KMS-11 (cell line): ENCODE measurements around the gene SYTL1.

Experiments used
- H2AFZ ChIP-seq: fragments of 200-600 bp; sonication (generic); 2 replicates; pipeline ENCODE4 v1.6.1; 2016; ENCODE audit warnings: antibody characterized with exemption, mixed run types, low read depth
- H3K27ac ChIP-seq: fragments of 200-600 bp; sonication (generic); 2 replicates; pipeline ENCODE4 v1.6.1; 2016; ENCODE audit warnings: mild to moderate bottlenecking, mixed run types
- H3K27me3 ChIP-seq: fragments of 200-600 bp; sonication (generic); 2 replicates; pipeline ENCODE4 v1.6.1; 2017; ENCODE audit warnings: mild to moderate bottlenecking, low read depth, mixed run types, moderate library complexity; ENCODE audit not compliant: insufficient read depth
- H3K36me3 ChIP-seq: fragments of 200-600 bp; sonication (generic); 2 replicates; pipeline ENCODE4 v1.6.1; 2017; ENCODE audit warnings: mild to moderate bottlenecking, mixed run types; ENCODE audit not compliant: insufficient read depth
- H3K4me1 ChIP-seq: fragments of 200-600 bp; sonication (generic); 2 replicates; pipeline ENCODE4 v1.6.1; 2016; ENCODE audit warnings: mild to moderate bottlenecking, low read depth, mixed run types; ENCODE audit not compliant: poor library complexity, severe bottlenecking
- H3K4me2 ChIP-seq: fragments of 200-600 bp; sonication (generic); 2 replicates; pipeline ENCODE4 v1.7.0; 2016; ENCODE audit warnings: mild to moderate bottlenecking, mixed run types
- H3K4me3 ChIP-seq: fragments of 200-600 bp; sonication (generic); IDR thresholded peaks from 2 replicates; pipeline ENCODE4 v1.6.1; 2017; ENCODE audit warnings: low read depth, low read length, mixed read lengths; ENCODE audit not compliant: insufficient read depth
- H3K79me2 ChIP-seq: fragments of 200-600 bp; sonication (generic); 2 replicates; pipeline ENCODE4 v1.6.1; 2016; ENCODE audit warnings: low read depth, mixed run types; ENCODE audit not compliant: insufficient read depth
- H3K9ac ChIP-seq: fragments of 200-600 bp; sonication (generic); 2 replicates; pipeline ENCODE4 v1.6.1; 2016; ENCODE audit warnings: mild to moderate bottlenecking, mixed run types
- H4K20me1 ChIP-seq: fragments of 200-600 bp; sonication (generic); 2 replicates; pipeline ENCODE4 v1.6.1; 2016; ENCODE audit warnings: mild to moderate bottlenecking, mixed run types; ENCODE audit not compliant: insufficient read depth
- TF ChIP-seq, protein P1 (sequence below): fragments of 200-600 bp; sonication (generic); conservative IDR thresholded peaks from 2 replicates; pipeline ENCODE4 v1.6.1; 2017; ENCODE audit warnings: low read depth, mild to moderate bottlenecking, antibody characterized with exemption, low read length, moderate library complexity, mixed read lengths

SYTL1 gene

DNA sequence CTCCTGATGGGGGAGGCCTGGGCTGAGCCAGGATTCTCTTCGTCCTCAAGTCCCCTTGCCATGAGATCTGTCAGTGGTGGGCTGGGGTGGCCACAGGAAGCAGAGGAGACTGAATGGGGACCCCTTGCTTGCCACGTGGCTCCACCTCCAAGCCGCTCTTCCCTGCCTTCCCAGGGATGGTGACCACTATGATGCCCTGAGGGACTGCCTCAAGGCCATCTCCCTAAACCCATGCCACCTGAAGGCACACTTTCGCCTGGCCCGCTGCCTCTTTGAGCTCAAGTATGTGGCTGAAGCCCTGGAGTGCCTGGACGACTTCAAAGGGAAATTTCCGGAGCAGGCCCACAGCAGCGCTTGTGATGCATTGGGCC lies 40.8 kb upstream of the SYTL1 start:
- H3K27ac ChIP-seq, result no peak overlapping the region
- H3K79me2 ChIP-seq, result no peaks in the 10 kb centered on the region
- no peak overlapping the region for H3K9ac ChIP-seq
- TF ChIP-seq, protein P1, sequence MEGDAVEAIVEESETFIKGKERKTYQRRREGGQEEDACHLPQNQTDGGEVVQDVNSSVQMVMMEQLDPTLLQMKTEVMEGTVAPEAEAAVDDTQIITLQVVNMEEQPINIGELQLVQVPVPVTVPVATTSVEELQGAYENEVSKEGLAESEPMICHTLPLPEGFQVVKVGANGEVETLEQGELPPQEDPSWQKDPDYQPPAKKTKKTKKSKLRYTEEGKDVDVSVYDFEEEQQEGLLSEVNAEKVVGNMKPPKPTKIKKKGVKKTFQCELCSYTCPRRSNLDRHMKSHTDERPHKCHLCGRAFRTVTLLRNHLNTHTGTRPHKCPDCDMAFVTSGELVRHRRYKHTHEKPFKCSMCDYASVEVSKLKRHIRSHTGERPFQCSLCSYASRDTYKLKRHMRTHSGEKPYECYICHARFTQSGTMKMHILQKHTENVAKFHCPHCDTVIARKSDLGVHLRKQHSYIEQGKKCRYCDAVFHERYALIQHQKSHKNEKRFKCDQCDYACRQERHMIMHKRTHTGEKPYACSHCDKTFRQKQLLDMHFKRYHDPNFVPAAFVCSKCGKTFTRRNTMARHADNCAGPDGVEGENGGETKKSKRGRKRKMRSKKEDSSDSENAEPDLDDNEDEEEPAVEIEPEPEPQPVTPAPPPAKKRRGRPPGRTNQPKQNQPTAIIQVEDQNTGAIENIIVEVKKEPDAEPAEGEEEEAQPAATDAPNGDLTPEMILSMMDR, result peak; percentile 29; the same call in 1 of the 2 replicates
- no peaks in the 10 kb centered on the region for H3K27me3 ChIP-seq
- no peaks in the 10 kb centered on the region for H3K36me3 ChIP-seq
- H2AFZ ChIP-seq, result no peak overlapping the region
- no peaks in the 10 kb centered on the region for H3K4me1 ChIP-seq
- no peak overlapping the region for H3K4me2 ChIP-seq
- no peak overlapping the region for H3K4me3 ChIP-seq
- H4K20me1 ChIP-seq, result no peaks in the 10 kb centered on the region

DNA sequence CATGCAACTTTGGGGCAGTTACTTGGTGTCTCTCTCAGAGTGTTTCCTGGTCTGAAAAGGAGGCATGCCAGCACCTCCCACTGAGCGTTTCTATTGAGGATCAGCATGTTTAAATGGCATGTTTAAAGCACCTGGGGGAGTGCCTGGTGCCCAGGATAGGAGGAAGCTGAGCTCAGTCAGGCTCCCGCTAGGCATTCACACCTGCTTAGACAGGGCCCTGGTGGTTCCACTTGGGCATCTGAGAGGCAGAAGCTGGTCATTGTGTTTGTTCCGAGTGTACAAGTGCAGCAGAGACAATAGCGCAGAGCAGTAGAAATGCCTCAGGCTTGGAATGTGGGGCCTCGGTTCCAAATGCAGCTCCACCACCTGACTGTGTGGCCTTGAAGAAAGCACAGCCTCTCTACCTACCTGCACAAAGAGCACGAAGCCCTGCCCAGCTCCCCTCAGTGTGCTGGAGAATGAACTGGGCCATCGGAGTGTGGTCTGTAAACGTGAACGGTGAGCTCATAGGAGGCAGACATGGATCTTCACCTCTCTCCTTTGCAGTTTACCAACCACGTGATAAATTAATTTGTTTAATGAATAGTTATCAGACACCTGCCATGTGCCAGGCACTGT lies 40.1 kb upstream of the SYTL1 start:
- Histone ChIP-seq H3K9ac (no peak overlapping the region), H4K20me1 (no peaks in the 10 kb centered on the region), H3K27ac (no peak overlapping the region), H3K4me1 (peaks cover 2% of the 10 kb centered on the region), H3K79me2 (no peaks in the 10 kb centered on the region), H3K4me3 (no peak overlapping the region), H2AFZ (no peak overlapping the region), H3K36me3 (no peaks in the 10 kb centered on the region), H3K4me2 (no peak overlapping the region), H3K27me3 (no peaks in the 10 kb centered on the region)
- TF ChIP-seq, protein P1, result no peak

GRCh38 chr1:27302612-27303011 lies 39.2 kb upstream of the SYTL1 start:
- Histone ChIP-seq H4K20me1 (no peaks in the 10 kb centered on the region), H3K27ac (no peak overlapping the region), H3K79me2 (no peaks in the 10 kb centered on the region), H3K9ac (no peak overlapping the region), H3K4me3 (no peak overlapping the region), H3K36me3 (no peaks in the 10 kb centered on the region), H3K4me1 (peaks cover 11% of the 10 kb centered on the region), H3K27me3 (no peaks in the 10 kb centered on the region), H2AFZ (no peak overlapping the region), H3K4me2 (no peak overlapping the region)
- TF ChIP-seq, protein P1, result no peak

DNA sequence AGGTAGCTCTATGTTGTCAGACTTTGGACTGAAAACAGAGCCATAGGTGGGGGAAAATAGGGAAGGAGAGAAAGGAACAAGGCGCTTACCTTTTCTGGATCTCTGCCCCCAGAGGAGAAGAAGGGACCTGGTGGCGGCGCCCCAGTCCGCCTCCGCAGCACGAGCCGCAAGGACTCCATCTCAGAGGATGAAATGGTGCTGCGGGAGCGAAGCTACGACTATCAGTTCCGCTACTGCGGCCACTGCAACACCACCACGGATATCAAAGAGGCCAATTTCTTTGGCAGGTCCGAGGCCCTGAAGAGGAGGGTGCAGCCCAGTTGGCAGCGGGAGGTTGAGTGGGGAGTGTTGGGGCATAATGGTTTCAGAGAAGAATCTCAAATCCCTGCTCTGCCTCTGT lies 38.3 kb upstream of the SYTL1 start:
- no peak overlapping the region for H3K27ac ChIP-seq
- no peaks in the 10 kb centered on the region for H4K20me1 ChIP-seq
- no peak overlapping the region for H2AFZ ChIP-seq
- H3K9ac ChIP-seq, result no peak overlapping the region
- no peaks in the 10 kb centered on the region for H3K36me3 ChIP-seq
- H3K79me2 ChIP-seq, result no peaks in the 10 kb centered on the region
- no peaks in the 10 kb centered on the region for H3K27me3 ChIP-seq
- no peak overlapping the region for H3K4me3 ChIP-seq
- H3K4me1 ChIP-seq, result peaks cover 12% of the 10 kb centered on the region
- TF ChIP-seq, protein P1, result no peak
- H3K4me2 ChIP-seq, result no peak overlapping the region
